ENCODE results near the gene USP9X.

DNA sequence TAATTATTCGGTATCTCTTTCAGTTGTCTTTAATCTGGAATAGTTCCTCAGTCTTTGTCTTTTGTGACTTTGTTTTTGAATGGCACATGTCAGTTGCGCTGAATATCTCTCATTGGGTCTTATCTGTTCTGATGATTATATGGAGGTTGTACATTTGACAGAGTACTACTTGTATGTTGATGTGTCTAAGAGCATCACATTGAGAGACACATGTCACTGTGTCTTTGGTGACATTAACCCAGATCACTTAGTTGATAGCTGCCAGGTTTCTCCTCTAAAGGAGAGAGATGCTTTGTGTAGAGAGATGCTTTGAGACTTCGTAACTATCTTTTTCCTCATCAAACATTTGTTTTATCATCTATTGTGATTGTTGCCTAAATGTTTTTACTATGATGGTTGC, 92.1 kb downstream of the USP9X start:
- TF ChIP-seq POLR2AphosphoS5 (IDR thresholded peaks at IDR 0.05), result no peak
- TF ChIP-seq CTCF (IDR thresholded peaks at IDR 0.05), result no peak
